Keratinocyte (primary cell): ENCODE results near the gene FILIP1.

Source experiments
- CTCF ChIP-seq, 3 experiments: IDR thresholded peaks in 1 of 3; conservative IDR thresholded peaks in 1 of 3; optimal IDR thresholded peaks in 1 of 3; 2 replicates in 2 of 3; 3 replicates in 1 of 3; pipeline versions ENCODE3 to v1.5.1; 2011; ENCODE audit warnings: low read length in 3 of 3, mild to moderate bottlenecking in 3 of 3, moderate library complexity in 2 of 3, control low read depth in 1 of 3, inconsistent platforms in 1 of 3; ENCODE audit not compliant: insufficient read depth in 2 of 3; ENCODE audit errors: extremely low read depth in 1 of 3
- EZH2 ChIP-seq: IDR thresholded peaks from one replicate; pipeline ENCODE4 v1.6.1; 2012; ENCODE audit warnings: inconsistent platforms, mild to moderate bottlenecking, low read length, moderate library complexity

GRCh38 chr6:75243333-75244062 is 250.1 kb downstream of the FILIP1 start, which contains the start of gene COX7A2:
- TF ChIP-seq EZH2, result no peak
- TF ChIP-seq CTCF (optimal IDR thresholded peaks at IDR 0.05 in 1 of 3, IDR thresholded peaks at IDR 0.05 in 1 of 3, conservative IDR thresholded peaks at IDR 0.05 in 1 of 3; ENCODE audit: extremely low read depth in 1 of 3, insufficient read depth in 2 of 3, low read length in 3 of 3), result no peak
